Heart left ventricle (tissue), 13 donors: Measurements from ENCODE around the gene SART1.

Source experiments
- CTCF ChIP-seq, 12 donors: fragments of 200-600 bp; sonication (generic) in 4 of 12; IDR thresholded peaks; one replicate each; pipeline versions ENCODE4 v1.5.0 to v1.8.0; 2018 to 2022; ENCODE audit warnings: antibody characterized with exemption in 12 of 12, mild to moderate bottlenecking in 5 of 12
- POLR2A ChIP-seq, 2 donors: fragments of 450-650 bp; IDR thresholded peaks; one replicate each; pipeline ENCODE4 v1.6.1; 2017; ENCODE audit warnings: antibody characterized with exemption in 2 of 2, mild to moderate bottlenecking in 2 of 2, moderate library complexity in 2 of 2
- donor health status: ischemic (EF 13 %, LVEDD 7.1; RV severe dilation, severe dysfunction).
- donor health status: DM: no; HTN: yes; CAD: no.
- donor health status: DM: no; HTN: no; CAD: no.
- donor health status: ischemic (EF 25% LVEDD 6.9; RV normal size, moderate dysfunction).
- donor health status: ischemic (EF 25% LVEDD 5.7; RV mildly dilated, moderate dysfunction).
- donor health status: ischemic (EF 35%, LVEDD 5.7; RV mildly dilated, moderate dysfunction).
- donor health status: nonischemic (EF 11% LVEDD 7.7; RV severe dilation, severe dysfunction).
- donor health status: DM: yes; HTN: yes; CAD: no.
- donor health status: PGD.
- donor health status: ischemic (EF 29% LVEDD 5.4; RV normal size, mild dysfunction).
- donor health status: nonischemic (EF 23%, LVEDD 6.1; RV moderate dilation, normal function).

GRCh38 chr11:65921033-65921555 lies 40.4 kb upstream of the SART1 start:
- TF ChIP-seq CTCF (IDR thresholded peaks at IDR 0.05) (no peak), POLR2A (IDR thresholded peaks at IDR 0.05) (no peak)
